Endodermal cell (in vitro differentiated cells): ENCODE measurements around the gene PAIP2. TPM values are rescaled to one million over a fixed set of nuclear protein-coding genes. Genes with fewer than 3 reads are reported as not detected.
A peak's percentile ranks its signal among the peaks of the same experiment; 100 is the strongest.

ENCODE experiments used
- DNase-seq: peaks from one replicate; pipeline ENCODE4 v3.0.0-alpha.2; 2017
- H3K27ac ChIP-seq: 2 replicates; pipeline ENCODE4 v1.5.1; 2013; ENCODE audit warnings: mild to moderate bottlenecking, low read depth, low read length, moderate library complexity
- H3K27me3 ChIP-seq: 2 replicates; pipeline ENCODE4 v1.6.1; 2013; ENCODE audit warnings: mild to moderate bottlenecking, low read length, moderate library complexity; ENCODE audit not compliant: insufficient read depth, control insufficient read depth, poor library complexity, severe bottlenecking
- H3K36me3 ChIP-seq: 2 replicates; pipeline ENCODE4 v1.7.0; 2013; ENCODE audit warnings: mild to moderate bottlenecking, low read length, moderate library complexity; ENCODE audit not compliant: control insufficient read depth, insufficient read depth
- H3K4me1 ChIP-seq: one replicate; pipeline ENCODE4 v1.7.0; 2013; ENCODE audit warnings: low read length; ENCODE audit not compliant: control insufficient read depth, insufficient read depth
- H3K4me3 ChIP-seq: 2 replicates; pipeline ENCODE4 v1.5.1; 2013; ENCODE audit warnings: mild to moderate bottlenecking, low read length, moderate library complexity
- H3K9ac ChIP-seq: 2 replicates; pipeline ENCODE4 v1.6.1; 2013; ENCODE audit warnings: mild to moderate bottlenecking, low read length, moderate library complexity; ENCODE audit not compliant: poor library complexity, severe bottlenecking; ENCODE audit errors: extremely low read depth
- H3K9me3 ChIP-seq: 2 replicates; pipeline ENCODE4 v1.6.1; 2013; ENCODE audit warnings: mild to moderate bottlenecking, low read length, moderate library complexity; ENCODE audit not compliant: control insufficient read depth
- H3K27ac Mint-ChIP-seq: 2 replicates; pipeline ENCODE4 v1.8.0; 2020; ENCODE audit warnings: mixed read lengths
- H3K27me3 Mint-ChIP-seq: 2 replicates; pipeline ENCODE4 v1.8.0; 2021; ENCODE audit warnings: mild to moderate bottlenecking, mixed read lengths; ENCODE audit not compliant: insufficient read depth
- H3K36me3 Mint-ChIP-seq: 2 replicates; pipeline ENCODE4 v1.8.0; 2020; ENCODE audit warnings: low read depth, mixed read lengths
- H3K4me1 Mint-ChIP-seq: 2 replicates; pipeline ENCODE4 v1.8.0; 2020; ENCODE audit warnings: mixed read lengths
- H3K4me3 Mint-ChIP-seq: 2 replicates; pipeline ENCODE4 v1.8.0; 2020; ENCODE audit warnings: mild to moderate bottlenecking, moderate library complexity, mixed read lengths
- H3K9me3 Mint-ChIP-seq: 2 replicates; pipeline ENCODE4 v1.8.0; 2020; ENCODE audit warnings: mild to moderate bottlenecking, mixed read lengths
- WGBS, 2 experiments: methylation state at CpG; one replicate each; pipeline versions ENCODE4 v1.1.5 to v1.1.7; 2013; ENCODE audit warnings: missing lambda C conversion rate in 2 of 2, mixed read lengths in 1 of 2; ENCODE audit not compliant: insufficient coverage in 1 of 2, insufficient read length in 1 of 2; 5-methylcytosine and 5-hydroxymethylcytosine counted together
- total RNA-seq, 2 donors: library from RNA; stranded (reverse); fragmentation: NEBNext Ultra II Directional in 1 of 2; extraction: Animal tissue kit (Norgen Biotek cat#: 25700) in 1 of 2; gene quantifications; 2 replicates in 1 of 2; 3 replicates in 1 of 2; pipeline ENCODE4 v1.2.1, GENCODE V29; 2021
- TF ChIP-seq, protein P1 (sequence below): fragments of 200-600 bp; sonication (generic); conservative IDR thresholded peaks from 2 replicates; pipeline ENCODE4 v1.5.0; 2021; ENCODE audit warnings: antibody characterized with exemption, mild to moderate bottlenecking

PAIP2 gene
- total RNA-seq, 2 donors from 2014 or later, result 128 to 142 TPM

DNA sequence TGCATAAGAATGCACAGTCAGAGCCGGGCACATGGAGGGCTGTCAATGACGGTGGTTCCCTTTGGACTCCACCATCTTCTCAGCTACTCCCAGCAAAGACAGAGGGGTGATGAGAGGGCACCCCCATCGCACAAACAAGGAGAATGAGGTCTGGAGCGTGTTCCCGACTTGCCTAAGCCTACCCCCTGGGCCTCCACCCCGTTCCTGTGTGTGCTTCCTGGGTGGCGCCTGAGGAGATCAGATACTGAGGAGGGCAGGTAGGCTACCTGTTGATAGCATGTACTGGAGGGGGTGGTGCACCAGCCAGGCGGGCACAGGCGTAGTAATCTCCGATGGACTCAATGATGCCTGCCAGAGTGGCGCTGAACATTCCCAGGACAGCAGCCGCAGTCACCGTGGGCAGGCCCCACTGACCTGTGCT, 37.3 kb downstream of the PAIP2 start:
- Histone ChIP-seq H3K27ac (no peak overlapping the region), H3K27me3 (no peaks in the 10 kb centered on the region), H3K9ac (no peak overlapping the region), H3K4me3 (no peak overlapping the region), H3K36me3 (peaks cover 3% of the 10 kb centered on the region), H3K9me3 (no peaks in the 10 kb centered on the region), H3K4me1 (peaks cover 6% of the 10 kb centered on the region)
- Mint-ChIP-seq H3K27me3 (no peaks in the 10 kb centered on the region), H3K4me3 (no peak overlapping the region), H3K27ac (no peak overlapping the region), H3K9me3 (peaks cover 2% of the 10 kb centered on the region), H3K36me3 (peaks cover 10% of the 10 kb centered on the region), H3K4me1 (peaks cover 12% of the 10 kb centered on the region)
- WGBS, 2 experiments, result 93 to 97% methylated on average over 10 to 13 of the region's 13 CpGs
- DNase-seq, result peak; percentile 43
- TF ChIP-seq, protein P1, sequence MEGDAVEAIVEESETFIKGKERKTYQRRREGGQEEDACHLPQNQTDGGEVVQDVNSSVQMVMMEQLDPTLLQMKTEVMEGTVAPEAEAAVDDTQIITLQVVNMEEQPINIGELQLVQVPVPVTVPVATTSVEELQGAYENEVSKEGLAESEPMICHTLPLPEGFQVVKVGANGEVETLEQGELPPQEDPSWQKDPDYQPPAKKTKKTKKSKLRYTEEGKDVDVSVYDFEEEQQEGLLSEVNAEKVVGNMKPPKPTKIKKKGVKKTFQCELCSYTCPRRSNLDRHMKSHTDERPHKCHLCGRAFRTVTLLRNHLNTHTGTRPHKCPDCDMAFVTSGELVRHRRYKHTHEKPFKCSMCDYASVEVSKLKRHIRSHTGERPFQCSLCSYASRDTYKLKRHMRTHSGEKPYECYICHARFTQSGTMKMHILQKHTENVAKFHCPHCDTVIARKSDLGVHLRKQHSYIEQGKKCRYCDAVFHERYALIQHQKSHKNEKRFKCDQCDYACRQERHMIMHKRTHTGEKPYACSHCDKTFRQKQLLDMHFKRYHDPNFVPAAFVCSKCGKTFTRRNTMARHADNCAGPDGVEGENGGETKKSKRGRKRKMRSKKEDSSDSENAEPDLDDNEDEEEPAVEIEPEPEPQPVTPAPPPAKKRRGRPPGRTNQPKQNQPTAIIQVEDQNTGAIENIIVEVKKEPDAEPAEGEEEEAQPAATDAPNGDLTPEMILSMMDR, result no peak

DNA sequence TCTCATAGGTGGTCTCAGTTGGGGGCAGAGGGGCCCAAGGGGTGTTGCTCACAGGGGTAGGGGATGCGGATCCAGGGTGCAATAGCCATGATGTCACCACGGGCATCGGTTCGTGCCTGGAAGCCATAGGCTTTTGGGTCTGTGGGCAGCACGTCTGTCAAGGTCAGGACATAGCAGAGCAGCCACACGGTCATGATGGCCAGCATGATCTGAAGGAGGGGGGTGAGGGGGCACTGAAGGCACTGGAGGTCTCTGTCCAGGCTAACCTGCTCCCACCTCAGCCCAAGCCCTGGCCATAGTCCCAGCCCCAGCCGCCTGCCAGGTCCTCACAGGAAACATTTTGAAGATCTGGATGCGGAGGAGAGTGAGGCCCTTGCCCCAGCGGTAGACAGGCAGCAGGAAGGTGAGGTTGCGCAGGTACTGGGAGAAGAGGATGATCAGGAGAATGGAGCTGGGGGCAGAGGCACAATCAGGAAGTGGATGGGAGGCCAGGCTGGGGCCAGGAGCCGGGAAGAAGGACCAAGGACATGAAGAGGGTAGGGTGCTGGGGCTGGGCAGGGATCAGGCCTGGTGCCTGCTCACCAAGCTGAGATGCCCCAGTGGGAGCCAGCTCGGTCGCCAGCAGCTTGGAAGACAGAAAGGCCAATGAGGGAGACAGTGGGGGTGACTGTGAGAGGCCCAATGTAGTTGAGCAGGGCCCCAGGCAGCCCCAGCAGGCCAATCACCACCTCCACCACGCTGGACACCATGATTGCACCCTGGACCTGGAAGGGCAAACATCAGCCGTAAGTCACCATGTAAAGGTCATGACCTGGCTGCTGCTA, 38.2 kb downstream of the PAIP2 start:
- H3K27ac ChIP-seq, result no peak overlapping the region
- H3K27me3 ChIP-seq, result no peaks in the 10 kb centered on the region
- H3K9ac ChIP-seq, result no peak overlapping the region
- H3K9me3 Mint-ChIP-seq, result peaks cover 2% of the 10 kb centered on the region
- no peak overlapping the region for H3K27ac Mint-ChIP-seq
- peaks cover 3% of the 10 kb centered on the region for H3K36me3 ChIP-seq
- WGBS, 2 experiments, result 94 to 95% methylated on average over 9 to 15 of the region's 15 CpGs
- peaks cover 6% of the 10 kb centered on the region for H3K4me1 ChIP-seq
- no peaks in the 10 kb centered on the region for H3K9me3 ChIP-seq
- H3K4me3 ChIP-seq, result no peak overlapping the region
- peak; percentile 39 for DNase-seq
- no peaks in the 10 kb centered on the region for H3K27me3 Mint-ChIP-seq
- H3K4me3 Mint-ChIP-seq, result no peak overlapping the region
- TF ChIP-seq, protein P1, result no peak
- peaks cover 16% of the 10 kb centered on the region for H3K4me1 Mint-ChIP-seq
- peaks cover 8% of the 10 kb centered on the region for H3K36me3 Mint-ChIP-seq

DNA sequence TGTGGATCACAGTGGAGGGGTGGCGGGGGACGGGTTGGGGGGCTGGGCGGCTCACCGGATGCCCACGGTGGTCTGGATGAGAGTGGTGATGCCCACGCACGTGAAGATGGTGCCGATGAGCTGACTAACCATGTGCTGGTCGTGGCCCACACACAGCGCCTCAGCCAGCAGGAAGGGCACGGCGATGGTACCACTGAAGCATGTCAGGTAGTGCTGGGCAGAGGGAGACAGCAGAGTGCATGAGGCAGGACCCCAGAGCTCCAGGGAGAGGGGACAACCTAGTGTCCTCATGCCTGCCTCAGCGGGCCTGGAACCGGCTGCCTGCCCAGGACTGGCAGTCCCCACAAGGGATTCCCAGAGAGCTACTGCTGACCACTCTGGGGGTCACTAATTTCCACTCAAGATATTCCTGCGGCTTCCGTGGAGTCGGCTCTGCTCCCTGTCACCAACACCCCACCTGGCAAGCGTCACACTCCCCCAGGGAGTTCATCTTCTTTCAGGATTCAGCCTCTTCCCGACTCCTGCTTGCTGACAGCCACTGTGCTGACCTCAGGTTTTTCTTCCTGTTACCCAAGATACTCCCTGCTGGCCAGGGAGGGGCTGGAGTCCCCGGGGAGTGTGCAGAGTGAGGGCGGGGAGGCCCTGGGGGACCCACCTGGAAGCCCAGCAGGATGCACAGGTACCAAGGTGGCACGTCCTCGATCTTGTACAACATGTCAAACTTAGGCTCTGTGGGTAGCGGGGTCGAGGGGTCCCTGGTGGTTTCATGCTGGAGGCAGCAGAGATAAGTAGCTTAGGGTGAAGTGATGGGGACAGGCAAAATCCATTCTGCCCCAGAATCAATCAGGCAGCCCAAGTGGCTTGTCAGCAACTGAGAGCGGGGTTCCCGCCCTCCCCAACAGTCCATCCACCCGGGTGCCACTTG, 40.4 kb downstream of the PAIP2 start:
- H3K4me1 Mint-ChIP-seq, result peaks cover 16% of the 10 kb centered on the region

More for the DNA sequence above, 40.4 kb downstream of the PAIP2 start:
- Mint-ChIP-seq H3K4me3 (no peak overlapping the region), H3K9me3 (no peaks in the 10 kb centered on the region), H3K27me3 (no peaks in the 10 kb centered on the region), H3K36me3 (peaks cover 3% of the 10 kb centered on the region), H3K27ac (no peak overlapping the region)
- peak; percentile 44 for DNase-seq
- 93 to 94% methylated on average over 21 to 28 of the region's 28 CpGs for WGBS, 2 experiments
- Histone ChIP-seq H3K27me3 (no peaks in the 10 kb centered on the region), H3K4me1 (peaks cover 6% of the 10 kb centered on the region), H3K9ac (no peak overlapping the region), H3K4me3 (no peak overlapping the region), H3K36me3 (peaks cover 3% of the 10 kb centered on the region), H3K27ac (no peak overlapping the region), H3K9me3 (no peaks in the 10 kb centered on the region)
- TF ChIP-seq, protein P1, result no peak
